ENCODE data around the gene OR2G2.

Gene OR2G2, protein sequence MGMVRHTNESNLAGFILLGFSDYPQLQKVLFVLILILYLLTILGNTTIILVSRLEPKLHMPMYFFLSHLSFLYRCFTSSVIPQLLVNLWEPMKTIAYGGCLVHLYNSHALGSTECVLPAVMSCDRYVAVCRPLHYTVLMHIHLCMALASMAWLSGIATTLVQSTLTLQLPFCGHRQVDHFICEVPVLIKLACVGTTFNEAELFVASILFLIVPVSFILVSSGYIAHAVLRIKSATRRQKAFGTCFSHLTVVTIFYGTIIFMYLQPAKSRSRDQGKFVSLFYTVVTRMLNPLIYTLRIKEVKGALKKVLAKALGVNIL

DNA sequence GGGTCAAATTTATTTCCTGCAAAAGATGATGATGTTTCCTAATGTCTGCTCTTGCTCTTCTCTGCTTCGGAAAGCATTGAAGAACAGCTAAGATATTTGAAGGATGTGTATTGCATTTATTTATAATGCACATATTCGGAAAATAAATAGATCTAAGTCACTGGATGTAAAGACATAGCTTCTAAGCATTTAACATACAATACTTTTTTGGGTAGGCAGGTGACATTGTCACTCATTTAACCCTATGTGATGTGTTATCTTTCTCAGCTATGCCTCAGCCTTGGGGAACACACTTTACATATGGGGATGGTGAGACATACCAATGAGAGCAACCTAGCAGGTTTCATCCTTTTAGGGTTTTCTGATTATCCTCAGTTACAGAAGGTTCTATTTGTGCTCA lies at the start of gene OR2G2:
Gene OR2G2, plus strand, starts transcription at position 301 of the 400 bp plus-strand sequence. Its CDS starts 0 bp downstream, at position 301.
- DNase-seq = no peak

- DNase-seq = no peak
Observed at GRCh38 chr1:247538561-247538960, 49.6 kb upstream of the OR2G2 start.

- DNase-seq = no peak
Observed at GRCh38 chr1:247539215-247539614, 48.9 kb upstream of the OR2G2 start.

DNA sequence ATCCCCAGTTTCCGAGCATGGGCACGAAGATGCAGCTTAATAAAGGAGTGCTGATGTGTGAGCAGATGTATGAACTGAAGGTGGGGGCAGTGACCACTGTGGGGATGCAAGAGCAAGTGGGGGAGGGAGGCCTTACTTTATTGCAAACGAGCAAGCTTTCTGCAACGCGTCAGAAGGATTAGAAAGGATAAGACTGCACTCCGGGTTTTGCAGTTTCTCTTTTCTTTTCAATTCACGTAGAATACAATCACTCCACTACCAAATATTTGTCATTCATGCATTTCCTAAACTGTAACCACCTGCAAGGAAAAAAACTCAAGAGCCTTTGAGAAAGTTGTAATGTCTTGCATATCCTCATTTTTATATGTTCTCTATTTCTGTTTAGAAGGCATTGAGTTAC lies 47.6 kb upstream of the OR2G2 start:
- DNase-seq = no peak

DNA sequence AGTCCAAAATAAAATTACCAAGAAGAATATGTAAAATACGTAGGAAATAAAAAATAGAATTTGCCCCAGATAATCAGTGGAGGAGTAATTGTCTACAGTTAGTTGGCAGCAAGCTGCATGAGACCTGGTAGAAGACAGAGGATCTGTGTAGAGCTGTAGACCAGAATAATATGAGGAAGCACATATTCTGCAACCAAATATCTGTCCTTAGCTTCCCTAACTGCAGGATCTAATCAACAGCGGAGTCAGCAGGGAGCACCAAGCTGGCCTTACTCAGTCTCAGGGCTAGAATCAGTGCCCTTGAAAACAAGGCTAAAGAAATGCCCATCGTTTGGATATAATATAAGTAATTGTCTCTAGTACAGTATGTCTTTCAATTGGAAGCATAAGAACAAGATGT lies 45.3 kb upstream of the OR2G2 start:
- DNase-seq = no peak

DNA sequence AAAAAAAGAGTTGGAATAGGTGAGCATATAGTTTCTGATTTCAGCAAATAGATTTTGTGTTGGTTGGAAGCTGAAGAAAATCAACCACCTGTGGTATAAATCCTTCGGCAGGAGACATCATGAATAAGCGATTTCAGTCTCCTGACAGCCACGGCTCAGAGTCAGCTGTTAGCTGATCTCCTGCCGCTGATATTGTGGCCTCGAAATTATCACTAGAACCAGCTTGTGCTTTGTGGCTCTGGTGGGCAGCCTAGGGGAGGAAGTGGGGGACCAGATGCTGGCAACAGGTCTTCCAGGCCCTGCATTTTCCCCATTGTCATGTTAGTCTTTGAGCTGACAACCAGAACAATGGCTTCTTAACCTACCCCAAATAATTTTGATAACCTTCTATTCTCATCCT lies 40.1 kb upstream of the OR2G2 start:
- no peak for DNase-seq

- DNase-seq = no peak
Observed at GRCh38 chr1:247548769-247549182, 39.4 kb upstream of the OR2G2 start, which contains the start of gene GCSAML. Gene GCSAML, plus strand, starts transcription at chr1:247549134. Its CDS starts 58 bp downstream, at chr1:247549192.

- DNase-seq = no peak
Observed at GRCh38 chr1:247551721-247552120, 36.4 kb upstream of the OR2G2 start.

DNA sequence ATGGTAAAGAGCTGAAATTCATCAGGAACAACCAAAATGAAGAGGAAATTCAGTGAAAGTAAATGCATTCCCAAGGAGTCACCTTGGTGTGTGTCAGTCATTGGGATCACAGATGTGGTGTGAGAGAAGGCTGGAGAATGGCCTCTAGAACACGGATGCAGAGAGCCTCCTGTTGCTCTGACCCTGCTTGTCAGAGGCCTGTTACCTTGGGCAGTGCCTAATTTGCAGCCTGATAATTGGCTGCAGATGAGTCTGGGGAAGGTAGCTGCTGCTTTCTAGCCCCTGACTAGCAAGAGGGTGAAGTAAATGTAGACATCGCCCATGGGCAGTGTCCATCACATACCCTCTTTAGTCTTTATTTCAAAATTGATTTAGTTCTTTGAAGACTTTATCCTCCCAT lies 35.9 kb upstream of the OR2G2 start:
- DNase-seq = no peak

- no peak for DNase-seq
Observed at GRCh38 chr1:247557926-247558674, 30.1 kb upstream of the OR2G2 start.

DNA sequence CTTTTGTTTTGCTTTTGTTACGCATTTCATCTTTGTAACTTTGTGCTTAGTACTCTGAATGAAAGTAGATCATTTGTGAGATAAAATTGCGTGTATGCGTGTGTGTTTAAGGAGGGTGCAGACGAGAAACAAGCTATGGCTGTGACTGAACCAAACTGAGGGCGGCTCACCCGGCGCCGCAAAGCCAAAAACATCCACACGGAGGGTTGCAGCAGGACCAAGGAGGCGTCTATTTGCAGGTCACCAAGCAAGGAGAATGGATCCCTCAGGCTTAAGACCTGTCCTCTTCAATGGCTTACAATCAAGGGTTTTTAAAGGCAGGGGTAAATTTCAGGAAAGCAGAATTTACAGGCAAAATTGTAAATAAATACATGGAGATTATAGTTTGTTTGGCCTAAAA lies 26.4 kb upstream of the OR2G2 start:
- DNase-seq = no peak

- DNase-seq = no peak
Observed at GRCh38 chr1:247562198-247562597, 26.0 kb upstream of the OR2G2 start.

- no peak for DNase-seq
Observed at GRCh38 chr1:247574236-247574635, 13.9 kb upstream of the OR2G2 start.

GRCh38 chr1:247574664-247575063 lies 13.5 kb upstream of the OR2G2 start:
- DNase-seq = no peak

DNA sequence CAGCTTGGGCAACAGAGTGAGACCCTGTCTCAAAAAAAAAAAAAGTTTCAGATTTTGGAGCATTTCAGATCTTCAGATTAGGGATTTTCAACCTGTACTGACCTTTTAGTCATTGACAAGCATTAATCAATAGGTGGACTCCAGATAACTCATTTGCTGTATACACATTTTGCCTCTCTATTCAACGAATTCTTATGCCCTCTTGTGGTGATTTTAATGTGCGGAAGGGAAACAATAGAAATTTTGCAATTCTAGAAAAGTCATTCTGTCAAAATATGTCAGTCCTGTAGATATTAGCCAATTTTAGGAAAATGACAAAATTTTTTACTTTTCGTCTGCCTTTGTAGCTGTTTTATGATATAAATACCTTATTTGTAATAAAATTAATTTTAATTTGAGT lies 11.6 kb upstream of the OR2G2 start:
- DNase-seq = peak; percentile 1 to 13

- DNase-seq = no peak
Observed at GRCh38 chr1:247578946-247579460, 9.2 kb upstream of the OR2G2 start.

DNA sequence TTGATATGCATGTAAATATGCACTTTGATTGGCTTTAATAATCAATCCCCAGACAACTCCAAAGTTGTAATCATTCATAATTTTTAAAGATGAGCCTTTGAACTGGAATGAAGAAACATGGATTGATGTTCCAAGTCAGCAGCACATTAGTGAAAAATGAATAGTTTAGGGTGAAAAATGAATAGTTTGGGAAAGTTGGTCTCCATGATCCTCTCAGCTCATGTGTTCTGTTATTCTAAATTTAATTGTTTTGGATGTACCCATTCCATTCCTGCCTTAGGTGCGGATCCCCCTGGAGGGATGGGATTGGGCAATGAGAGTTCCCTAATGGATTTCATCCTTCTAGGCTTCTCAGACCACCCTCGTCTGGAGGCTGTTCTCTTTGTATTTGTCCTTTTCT lies 17.1 kb downstream of the OR2G2 start, which contains the start of gene OR2G3:
Gene OR2G3, plus strand, starts transcription at position 301 of the 400 bp plus-strand sequence. Its CDS starts 0 bp downstream, at position 301.
- no peak for DNase-seq

GRCh38 chr1:247613405-247613804 lies 25.2 kb downstream of the OR2G2 start:
- DNase-seq = no peak

DNA sequence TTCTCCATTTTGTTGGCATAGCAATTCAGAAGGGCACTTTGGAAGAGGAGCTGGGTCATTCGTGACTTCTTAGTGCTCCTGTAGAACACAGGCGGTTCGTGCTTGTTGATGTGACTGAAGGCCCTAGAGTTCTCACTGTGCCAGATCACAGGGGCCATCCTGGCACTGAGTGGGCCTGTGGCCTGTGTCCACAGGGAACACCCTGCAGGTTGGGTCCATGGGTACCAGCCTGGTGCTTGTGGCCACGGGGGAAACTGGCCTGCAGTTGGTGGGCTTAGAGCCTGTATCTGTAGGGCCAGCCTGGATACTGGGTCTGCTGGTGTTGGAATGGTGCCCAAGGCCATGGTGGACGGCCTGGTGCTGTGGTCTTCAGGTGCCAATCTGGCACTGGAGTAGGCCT lies 26.5 kb downstream of the OR2G2 start:
- DNase-seq = no peak

DNA sequence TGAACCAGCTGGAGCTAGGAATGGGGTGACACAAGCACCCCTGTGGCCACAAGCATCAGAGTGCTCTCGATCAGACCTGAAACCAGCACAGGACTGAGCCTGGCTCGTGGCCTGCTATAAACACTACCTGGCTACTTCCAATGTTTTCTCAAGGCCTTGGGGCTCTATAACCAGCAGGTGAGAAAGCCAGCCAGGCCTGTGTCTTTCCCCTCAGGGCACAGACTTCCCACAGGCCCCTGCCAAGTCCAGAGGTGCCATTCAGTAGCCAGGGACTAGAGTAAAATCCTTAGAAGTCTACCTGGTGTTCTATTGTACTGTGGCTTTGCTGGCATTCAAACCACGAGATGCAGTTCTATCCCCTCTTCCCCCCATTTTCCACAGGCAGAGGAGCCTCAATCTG lies 39.8 kb downstream of the OR2G2 start:
- no peak for DNase-seq

DNA sequence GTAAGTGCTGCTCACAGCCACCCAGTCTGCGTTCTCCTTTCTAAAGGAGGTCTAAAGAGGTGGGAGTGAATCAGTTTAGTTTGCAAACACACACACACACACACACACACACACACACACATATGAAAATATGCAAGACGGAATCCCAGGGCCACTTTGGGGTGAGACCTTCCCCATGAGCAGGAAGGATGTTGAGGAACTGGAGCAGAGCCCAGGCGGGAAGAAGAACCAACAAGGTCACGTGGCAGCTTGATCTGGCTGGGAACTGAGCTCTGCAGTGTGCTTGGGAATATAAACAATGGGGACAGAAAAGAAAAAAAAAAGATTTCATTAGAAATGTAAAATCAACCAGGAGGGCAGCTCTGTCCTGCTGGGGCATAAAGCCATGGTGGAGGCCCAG lies 49.9 kb downstream of the OR2G2 start:
- no peak for DNase-seq

DNA sequence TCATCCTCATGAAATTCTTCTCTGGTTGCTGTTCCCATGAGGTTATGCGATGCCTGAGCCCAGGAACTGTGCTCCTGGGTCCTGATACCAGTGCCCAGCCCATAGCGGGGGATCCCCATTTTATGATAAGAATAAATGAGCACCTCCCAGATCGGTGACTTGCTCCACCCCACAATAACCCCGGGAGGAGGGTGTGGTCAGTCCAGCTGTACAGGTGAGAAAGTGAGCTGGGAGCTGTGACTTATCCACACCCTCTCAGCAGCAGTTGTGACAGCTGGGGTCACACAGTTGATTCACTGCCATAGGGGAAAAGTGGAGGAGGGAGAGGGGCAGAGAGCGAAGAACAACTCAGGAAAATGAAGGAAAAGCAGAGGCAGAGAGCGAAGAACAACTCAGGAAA lies 50.6 kb downstream of the OR2G2 start:
- DNase-seq = no peak

Measured in NCI-H524 (cell line).